ENCODE data around the gene COLQ.

DNA sequence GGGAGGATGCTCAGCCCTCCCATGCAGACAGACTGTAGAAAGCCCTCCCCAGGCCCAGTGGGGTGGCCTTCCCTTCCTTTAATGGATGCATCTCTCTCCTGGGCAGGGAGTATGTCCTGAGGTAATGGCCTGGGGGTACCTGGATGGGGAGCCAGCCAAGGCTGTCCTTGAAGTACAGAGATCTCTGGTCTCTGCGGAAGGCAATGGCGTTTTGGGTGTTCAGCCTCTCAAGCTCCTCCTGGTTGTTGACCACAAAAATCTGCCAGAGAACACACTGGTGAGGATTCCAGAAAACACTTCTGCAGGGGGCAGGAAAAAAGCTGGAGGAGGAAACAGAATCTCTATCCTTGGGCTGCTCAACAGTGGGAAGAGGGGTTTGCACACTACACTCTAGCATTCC is 65.2 kb downstream of the COLQ start:
- TF ChIP-seq POLR2AphosphoS5 (IDR thresholded peaks at IDR 0.05; ENCODE audit: low read depth, low read length) = no peak
- no peak for TF ChIP-seq TAF1 (IDR thresholded peaks at IDR 0.05; ENCODE audit: low read depth, low read length)
